HepG2 (cell line): ENCODE results near the gene ALOXE3. TPM values are rescaled to one million over a fixed set of nuclear protein-coding genes. Genes with fewer than 3 reads are reported as not detected.

Experiments
- HDAC1 ChIP-seq: sonication (generic); formaldehyde crosslinking; IDR thresholded peaks from 2 replicates; pipeline ENCODE4 v1.5.1; 2020; ENCODE audit warnings: mild to moderate bottlenecking, missing genetic modification reagents
- HOXA3 ChIP-seq: sonication (generic); formaldehyde crosslinking; IDR thresholded peaks from 2 replicates; pipeline ENCODE4 v1.5.0; 2020; ENCODE audit warnings: missing genetic modification reagents
- MEIS2 ChIP-seq: sonication (generic); formaldehyde crosslinking; IDR thresholded peaks from 2 replicates; pipeline ENCODE4 v1.9.0; 2021; ENCODE audit warnings: mild to moderate bottlenecking, missing genetic modification reagents
- MTERF4 ChIP-seq: sonication (generic); formaldehyde crosslinking; IDR thresholded peaks from 2 replicates; pipeline ENCODE4 v1.8.0; 2023; ENCODE audit warnings: mild to moderate bottlenecking, missing genetic modification reagents
- NFKBIZ ChIP-seq: IDR thresholded peaks from 2 replicates; pipeline ENCODE4 v1.6.1; 2018; ENCODE audit warnings: missing genetic modification reagents, missing compliant biosample characterization
- PHF8 ChIP-seq: sonication (generic); formaldehyde crosslinking; IDR thresholded peaks from 2 replicates; pipeline ENCODE4 v1.5.0; 2020; ENCODE audit warnings: missing genetic modification reagents
- SPEN ChIP-seq: sonication (generic); formaldehyde crosslinking; IDR thresholded peaks from 2 replicates; pipeline ENCODE4 v1.5.1; 2020; ENCODE audit warnings: low read depth, mild to moderate bottlenecking, missing genetic modification reagents
- YEATS4 ChIP-seq: sonication (generic); formaldehyde crosslinking; IDR thresholded peaks from 2 replicates; pipeline ENCODE4 v1.4.0; 2020; ENCODE audit warnings: missing genetic modification reagents, borderline replicate concordance
- ZNF329 ChIP-seq: sonication (generic); formaldehyde crosslinking; IDR thresholded peaks from 2 replicates; pipeline ENCODE4 v1.9.0; 2021; ENCODE audit warnings: low read depth, mild to moderate bottlenecking, missing genetic modification reagents
- ZNF446 ChIP-seq: sonication (generic); formaldehyde crosslinking; IDR thresholded peaks from 2 replicates; pipeline ENCODE4 v1.5.0; 2020; ENCODE audit warnings: mild to moderate bottlenecking, missing genetic modification reagents
- ZNF513 ChIP-seq: sonication (generic); formaldehyde crosslinking; conservative IDR thresholded peaks from 2 replicates; pipeline ENCODE4 v1.5.0; 2020; ENCODE audit warnings: missing genetic modification reagents
- ZNF773 ChIP-seq: sonication (generic); formaldehyde crosslinking; IDR thresholded peaks from 2 replicates; pipeline ENCODE4 v1.4.0; 2020; ENCODE audit warnings: missing genetic modification reagents, borderline replicate concordance
- ZSCAN12 ChIP-seq: sonication (generic); formaldehyde crosslinking; IDR thresholded peaks from 2 replicates; pipeline ENCODE4 v1.9.0; 2021; ENCODE audit warnings: mild to moderate bottlenecking, missing genetic modification reagents
- polyA plus RNA-seq, 8 experiments: library from polyadenylated mRNA; depleted of rRNA in 3 of 8; stranded (reverse) in 7 of 8; unstranded in 1 of 8; fragments of >200 nt; fragmentation: Illumina TruSeq in 4 of 8; extraction: Trizol in 4 of 8; gene quantifications; 2 replicates each; pipeline versions ENCODE4 v1.2.1 to v1.2.3, GENCODE V29; 2011 to 2016; ENCODE audit warnings: low read depth in 4 of 8, missing spikeins in 1 of 8, mixed read lengths in 1 of 8; ENCODE audit not compliant: insufficient read depth in 1 of 8
- total RNA-seq, 5 experiments: library from RNA; depleted of rRNA; stranded (reverse); fragments of >200 nt; fragmentation: Illumina TruSeq; extraction: Trizol; gene quantifications; 2 replicates each; pipeline ENCODE4 v1.2.3, GENCODE V29; 2016; ENCODE audit warnings: low read depth in 1 of 5
- TF ChIP-seq, protein P1 (sequence below): sonication (generic); formaldehyde crosslinking; IDR thresholded peaks from one replicate; pipeline ENCODE4 v1.5.1; 2020; ENCODE audit warnings: mild to moderate bottlenecking, missing genetic modification reagents; ENCODE audit errors: not compliant biosample characterization
- TF ChIP-seq, protein P2 (sequence below), 2 experiments: sonication (generic) in 1 of 2; formaldehyde crosslinking in 1 of 2; IDR thresholded peaks; 2 replicates each; pipeline versions ENCODE4 v1.4.0 to v1.6.1; 2018 to 2020; ENCODE audit warnings: missing genetic modification reagents in 2 of 2, borderline replicate concordance in 1 of 2, low read depth in 1 of 2, mild to moderate bottlenecking in 1 of 2, missing biosample characterization in 1 of 2

Gene ALOXE3
- total and polyA plus RNA-seq, 2 of the 13 experiments (the other 11 are each of a cell fraction or from before 2014, with no cell fraction given), result 0.07 TPM; not detected in 1

DNA sequence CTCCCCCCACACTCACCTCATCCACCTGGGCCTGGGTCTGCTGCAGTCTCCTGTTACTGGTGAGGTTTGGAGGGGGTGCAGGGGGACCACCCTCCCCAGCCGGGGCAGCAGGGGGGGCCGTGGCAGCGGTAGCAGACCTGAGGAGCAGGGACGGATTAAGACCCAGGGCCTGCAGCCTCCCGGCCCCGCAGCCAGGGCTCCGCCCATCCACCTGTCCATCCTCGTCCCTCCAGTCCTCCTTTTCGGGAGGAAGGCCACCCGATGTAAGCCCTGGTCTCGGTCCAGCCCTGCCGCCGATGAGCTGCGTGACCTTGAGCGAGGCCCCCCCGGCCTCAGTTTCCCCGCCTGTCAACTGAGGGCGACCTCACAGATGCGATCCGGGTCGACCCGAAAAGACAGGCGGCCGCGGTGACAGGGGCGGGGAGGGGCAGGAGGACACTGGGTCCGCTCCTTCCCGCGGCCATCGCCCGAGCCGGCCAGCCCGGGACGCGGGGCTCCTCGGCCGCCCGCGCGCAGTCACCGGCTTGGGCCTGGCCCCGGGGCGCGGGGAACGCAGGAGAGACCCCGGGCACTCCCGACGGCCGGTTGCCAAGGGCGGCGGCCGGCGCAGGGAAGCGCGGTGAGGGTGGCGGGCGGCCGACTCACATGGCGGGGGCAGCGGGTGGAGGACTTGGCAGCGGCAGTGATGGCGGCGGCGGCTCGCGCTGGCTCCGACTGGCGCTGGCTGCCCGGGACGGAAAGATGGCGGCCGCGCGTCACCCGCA is 44.1 kb upstream of the ALOXE3 start, which contains the start of gene VAMP2 (continued):
- TF ChIP-seq, protein P1, sequence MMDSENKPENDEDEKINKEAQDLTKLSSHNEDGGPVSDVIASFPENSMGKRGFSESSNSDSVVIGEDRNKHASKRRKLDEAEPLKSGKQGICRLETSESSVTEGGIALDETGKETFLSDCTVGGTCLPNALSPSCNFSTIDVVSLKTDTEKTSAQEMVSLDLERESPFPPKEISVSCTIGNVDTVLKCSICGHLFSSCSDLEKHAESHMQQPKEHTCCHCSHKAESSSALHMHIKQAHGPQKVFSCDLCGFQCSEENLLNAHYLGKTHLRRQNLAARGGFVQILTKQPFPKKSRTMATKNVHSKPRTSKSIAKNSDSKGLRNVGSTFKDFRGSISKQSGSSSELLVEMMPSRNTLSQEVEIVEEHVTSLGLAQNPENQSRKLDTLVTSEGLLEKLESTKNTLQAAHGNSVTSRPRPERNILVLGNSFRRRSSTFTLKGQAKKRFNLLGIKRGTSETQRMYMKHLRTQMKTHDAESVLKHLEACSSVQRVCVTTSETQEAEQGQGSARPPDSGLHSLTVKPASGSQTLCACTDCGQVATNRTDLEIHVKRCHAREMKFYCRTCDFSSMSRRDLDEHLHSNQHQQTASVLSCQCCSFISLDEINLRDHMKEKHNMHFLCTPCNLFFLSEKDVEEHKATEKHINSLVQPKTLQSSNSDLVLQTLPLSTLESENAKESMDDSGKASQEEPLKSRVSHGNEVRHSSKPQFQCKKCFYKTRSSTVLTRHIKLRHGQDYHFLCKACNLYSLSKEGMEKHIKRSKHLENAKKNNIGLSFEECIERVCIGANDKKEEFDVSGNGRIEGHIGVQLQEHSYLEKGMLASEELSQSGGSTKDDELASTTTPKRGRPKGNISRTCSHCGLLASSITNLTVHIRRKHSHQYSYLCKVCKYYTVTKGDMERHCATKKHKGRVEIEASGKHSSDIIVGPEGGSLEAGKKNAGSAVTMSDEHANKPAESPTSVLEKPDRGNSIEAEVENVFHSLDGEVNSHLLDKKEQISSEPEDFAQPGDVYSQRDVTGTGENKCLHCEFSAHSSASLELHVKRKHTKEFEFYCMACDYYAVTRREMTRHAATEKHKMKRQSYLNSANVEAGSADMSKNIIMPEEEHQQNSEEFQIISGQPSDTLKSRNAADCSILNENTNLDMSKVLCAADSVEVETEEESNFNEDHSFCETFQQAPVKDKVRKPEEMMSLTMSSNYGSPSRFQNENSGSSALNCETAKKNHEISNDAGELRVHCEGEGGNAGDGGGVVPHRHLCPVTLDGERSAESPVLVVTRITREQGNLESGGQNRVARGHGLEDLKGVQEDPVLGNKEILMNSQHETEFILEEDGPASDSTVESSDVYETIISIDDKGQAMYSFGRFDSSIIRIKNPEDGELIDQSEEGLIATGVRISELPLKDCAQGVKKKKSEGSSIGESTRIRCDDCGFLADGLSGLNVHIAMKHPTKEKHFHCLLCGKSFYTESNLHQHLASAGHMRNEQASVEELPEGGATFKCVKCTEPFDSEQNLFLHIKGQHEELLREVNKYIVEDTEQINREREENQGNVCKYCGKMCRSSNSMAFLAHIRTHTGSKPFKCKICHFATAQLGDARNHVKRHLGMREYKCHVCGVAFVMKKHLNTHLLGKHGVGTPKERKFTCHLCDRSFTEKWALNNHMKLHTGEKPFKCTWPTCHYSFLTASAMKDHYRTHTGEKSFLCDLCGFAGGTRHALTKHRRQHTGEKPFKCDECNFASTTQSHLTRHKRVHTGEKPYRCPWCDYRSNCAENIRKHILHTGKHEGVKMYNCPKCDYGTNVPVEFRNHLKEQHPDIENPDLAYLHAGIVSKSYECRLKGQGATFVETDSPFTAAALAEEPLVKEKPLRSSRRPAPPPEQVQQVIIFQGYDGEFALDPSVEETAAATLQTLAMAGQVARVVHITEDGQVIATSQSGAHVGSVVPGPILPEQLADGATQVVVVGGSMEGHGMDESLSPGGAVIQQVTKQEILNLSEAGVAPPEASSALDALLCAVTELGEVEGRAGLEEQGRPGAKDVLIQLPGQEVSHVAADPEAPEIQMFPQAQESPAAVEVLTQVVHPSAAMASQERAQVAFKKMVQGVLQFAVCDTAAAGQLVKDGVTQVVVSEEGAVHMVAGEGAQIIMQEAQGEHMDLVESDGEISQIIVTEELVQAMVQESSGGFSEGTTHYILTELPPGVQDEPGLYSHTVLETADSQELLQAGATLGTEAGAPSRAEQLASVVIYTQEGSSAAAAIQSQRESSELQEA (CRISPR knock-in tag), result peak; percentile 27
- TF ChIP-seq ZSCAN12 (CRISPR knock-in tag), result peak; percentile 55; the same call in 1 of the 2 replicates
- peak; percentile 52; the same call in 1 of the 2 replicates for TF ChIP-seq HDAC1 (CRISPR knock-in tag)
- TF ChIP-seq MTERF4 (CRISPR knock-in tag), result 0 out of 2 replicates have a peak, but pooled peaks have one; percentile 59
- TF ChIP-seq, protein P2, sequence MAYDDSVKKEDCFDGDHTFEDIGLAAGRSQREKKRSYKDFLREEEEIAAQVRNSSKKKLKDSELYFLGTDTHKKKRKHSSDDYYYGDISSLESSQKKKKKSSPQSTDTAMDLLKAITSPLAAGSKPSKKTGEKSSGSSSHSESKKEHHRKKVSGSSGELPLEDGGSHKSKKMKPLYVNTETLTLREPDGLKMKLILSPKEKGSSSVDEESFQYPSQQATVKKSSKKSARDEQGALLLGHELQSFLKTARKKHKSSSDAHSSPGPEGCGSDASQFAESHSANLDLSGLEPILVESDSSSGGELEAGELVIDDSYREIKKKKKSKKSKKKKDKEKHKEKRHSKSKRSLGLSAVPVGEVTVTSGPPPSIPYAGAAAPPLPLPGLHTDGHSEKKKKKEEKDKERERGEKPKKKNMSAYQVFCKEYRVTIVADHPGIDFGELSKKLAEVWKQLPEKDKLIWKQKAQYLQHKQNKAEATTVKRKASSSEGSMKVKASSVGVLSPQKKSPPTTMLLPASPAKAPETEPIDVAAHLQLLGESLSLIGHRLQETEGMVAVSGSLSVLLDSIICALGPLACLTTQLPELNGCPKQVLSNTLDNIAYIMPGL (CRISPR knock-in tag; IDR thresholded peaks at IDR 0.05; ENCODE audit: borderline replicate concordance in 1 of 2, low read depth in 1 of 2), result peak; percentile 17 to 37; a peak in 2 of 4 replicates
- peak; percentile 57; the same call in 1 of the 2 replicates for TF ChIP-seq ZNF446
- 0 out of 2 replicates have a peak, but pooled peaks have one; percentile 17 for TF ChIP-seq MEIS2 (CRISPR knock-in tag)
- peak; percentile 70; the same call in 1 of the 2 replicates for TF ChIP-seq YEATS4 (CRISPR knock-in tag)
- TF ChIP-seq ZNF329 (CRISPR knock-in tag), result peak; percentile 37; the same call in 1 of the 2 replicates
- TF ChIP-seq NFKBIZ (CRISPR knock-in tag), result no peak
- TF ChIP-seq HOXA3 (CRISPR knock-in tag), result peak; percentile 91
- TF ChIP-seq ZNF513 (CRISPR knock-in tag), result 0 out of 2 replicates have a peak, but pooled peaks have one; percentile 73
- TF ChIP-seq SPEN (CRISPR knock-in tag), result peak; percentile 54; the same call in 1 of the 2 replicates
- peak; percentile 73 for TF ChIP-seq PHF8 (CRISPR knock-in tag)
- peak; percentile 43; the same call in 1 of the 2 replicates for TF ChIP-seq ZNF773 (CRISPR knock-in tag)
